Sciatic nerve (tissue), 2 donors: ENCODE data around the gene ALS2CL. TPM values are rescaled to one million over a fixed set of nuclear protein-coding genes. Genes with fewer than 3 reads are reported as not detected.

Experiments
- ATAC-seq: fragments of 200-7000 bp; cut with Tn5 transposase; one replicate; pipeline ENCODE4 v1.9.1; 2020; ENCODE audit warnings: mild to moderate bottlenecking, moderate library complexity
- DNase-seq: peaks from one replicate; pipeline ENCODE4 v3.0.0-alpha.2; 2020; ENCODE audit warnings: low spot score
- intact Hi-C: fragments of 100-400 bp; cut with DNase I; formaldehyde crosslinking; loops from one replicate; pipeline ENCODE4 v1.14.2; 2022
- total RNA-seq: library from RNA; stranded (reverse); fragmentation: NEBNext Ultra II Directional; extraction: Animal tissue kit (Norgen Biotek cat#: 25700); gene quantifications from one replicate; pipeline ENCODE4 v1.2.1, GENCODE V29; 2021
- donor health status: DM: no; HTN: no; CAD: no.
- donor health status: DM: no; HTN: no; CAD: no.

ALS2CL gene
- total RNA-seq, 1 donor from 2014 or later = 18.5 TPM

DNA sequence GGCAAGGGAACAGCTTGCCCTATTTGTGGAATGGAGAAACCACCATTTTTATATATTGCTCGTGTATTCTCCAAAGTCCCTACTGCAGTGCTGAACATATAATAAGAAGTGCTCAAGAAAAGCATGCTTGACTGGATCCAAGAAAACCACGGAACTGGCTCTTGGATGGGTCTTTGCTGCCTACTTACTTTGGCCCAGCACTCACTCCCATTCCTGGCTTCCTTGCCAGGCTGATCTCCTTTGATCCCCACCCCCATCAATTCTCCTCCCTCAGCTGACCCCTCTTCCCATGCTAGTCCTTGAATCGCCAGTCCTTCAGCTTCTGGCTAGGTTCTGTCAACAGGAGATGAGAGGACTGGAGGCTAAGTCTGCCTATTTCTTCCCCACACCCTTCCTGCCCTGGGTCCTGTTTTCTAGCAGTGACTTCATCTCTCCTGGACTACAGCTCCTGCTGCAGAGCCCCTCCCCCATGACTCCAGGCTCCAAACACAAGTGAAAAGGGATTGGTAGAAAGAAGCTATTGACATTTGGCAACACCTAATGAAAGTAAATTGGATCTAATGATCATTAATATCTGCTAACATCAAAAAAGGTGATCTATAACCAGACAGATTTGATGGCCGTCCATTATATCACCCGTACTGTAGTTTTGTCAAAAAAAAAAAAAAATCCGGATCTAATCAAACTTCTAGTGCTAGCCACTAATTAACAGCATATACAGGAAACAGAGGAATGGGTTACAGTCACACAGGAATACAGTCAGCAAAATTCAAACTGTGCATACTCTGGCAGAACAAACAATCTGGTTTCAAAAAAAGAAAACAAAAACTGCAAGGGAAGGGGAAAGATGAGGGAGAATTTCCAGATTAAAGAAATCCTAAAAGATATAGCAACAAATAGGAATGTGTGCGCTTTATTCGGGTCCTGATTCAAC lies 73.4 kb downstream of the ALS2CL start:
- intact Hi-C loops = no loop called here
- DNase-seq = no peak
- ATAC-seq = no peak

Other genes with a start within 250 kb of the ALS2CL start
- gene LTF, start 228.8 kb downstream of the ALS2CL start, total RNA-seq = 11.3 TPM
- gene RTP3, start 195.7 kb downstream of the ALS2CL start, total RNA-seq = not detected
- 2.2 TPM for gene LRRC2, start 127.4 kb downstream of the ALS2CL start, total RNA-seq
- not detected for gene FAM240A, start 81.2 kb downstream of the ALS2CL start, total RNA-seq
- gene TMIE, start 7.7 kb upstream of the ALS2CL start, total RNA-seq = 0.76 TPM
- gene PRSS50, start 24.2 kb upstream of the ALS2CL start, total RNA-seq = 0.13 TPM
- 3.3 TPM for gene MYL3, start 169.8 kb upstream of the ALS2CL start, total RNA-seq
- gene PTH1R, start 184.0 kb upstream of the ALS2CL start, total RNA-seq = 6.6 TPM